C4-2B (cell line): ENCODE data around the gene TFPT.

ENCODE experiments used
- CTCF ChIP-seq: fragments of 450-650 bp; conservative IDR thresholded peaks from 2 replicates; pipeline ENCODE4 v1.5.1; 2017; ENCODE audit warnings: mild to moderate bottlenecking
- ZFX ChIP-seq: fragments of 450-650 bp; IDR thresholded peaks from 2 replicates; pipeline ENCODE4 v1.6.1; 2017

- TF ChIP-seq ZFX (no peak), CTCF (no peak)
These were observed 44.8 kb upstream of the TFPT start for GRCh38 chr19:54160182-54160811.
